ENCODE data around the gene PPP1R26.

DNA sequence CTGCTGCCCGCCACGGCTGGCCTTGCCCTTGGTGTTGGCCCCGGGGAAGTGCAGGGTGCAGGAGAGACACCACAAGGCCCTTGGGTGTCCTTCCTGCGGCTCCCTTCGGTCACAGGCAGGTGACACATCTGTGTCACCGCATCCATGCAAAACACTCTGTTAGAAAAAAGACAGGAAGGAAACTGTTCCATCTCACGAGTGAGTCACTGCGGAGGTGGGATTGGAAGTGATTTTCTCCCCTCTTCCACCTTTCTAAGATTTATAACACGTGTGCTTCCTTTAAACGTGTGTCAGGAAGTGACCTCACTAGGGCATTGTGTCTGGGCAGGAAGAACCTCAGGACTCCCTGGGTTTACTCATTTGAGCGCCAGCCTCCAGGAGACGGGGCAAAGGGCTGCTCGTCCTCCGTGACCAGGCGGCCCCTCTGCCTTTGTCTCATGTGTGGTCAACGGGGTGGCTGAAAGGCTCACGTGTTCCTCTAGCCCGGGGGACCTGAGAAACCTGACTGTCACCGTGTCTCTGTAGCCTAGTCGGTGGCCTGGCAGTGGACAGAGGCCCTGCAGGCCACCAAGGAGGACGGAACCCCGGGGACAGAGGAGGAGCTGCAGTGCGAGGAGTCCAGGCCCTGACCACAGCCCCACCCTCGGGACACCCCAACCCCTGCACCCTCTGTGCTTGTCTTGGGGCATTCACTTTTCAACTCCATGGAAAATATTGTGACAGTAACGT lies 36.7 kb downstream of the PPP1R26 start:
- TF ChIP-seq CEBPB (IDR thresholded peaks at IDR 0.05; ENCODE audit: low read depth, low read length) (no peak), POLR2A (IDR thresholded peaks at IDR 0.05; ENCODE audit: low read depth, low read length) (no peak), CHD1 (IDR thresholded peaks at IDR 0.05; ENCODE audit: low read depth, low read length) (no peak), MAFK (IDR thresholded peaks at IDR 0.05; ENCODE audit: low read depth, low read length) (no peak)
- TF ChIP-seq, protein P1, sequence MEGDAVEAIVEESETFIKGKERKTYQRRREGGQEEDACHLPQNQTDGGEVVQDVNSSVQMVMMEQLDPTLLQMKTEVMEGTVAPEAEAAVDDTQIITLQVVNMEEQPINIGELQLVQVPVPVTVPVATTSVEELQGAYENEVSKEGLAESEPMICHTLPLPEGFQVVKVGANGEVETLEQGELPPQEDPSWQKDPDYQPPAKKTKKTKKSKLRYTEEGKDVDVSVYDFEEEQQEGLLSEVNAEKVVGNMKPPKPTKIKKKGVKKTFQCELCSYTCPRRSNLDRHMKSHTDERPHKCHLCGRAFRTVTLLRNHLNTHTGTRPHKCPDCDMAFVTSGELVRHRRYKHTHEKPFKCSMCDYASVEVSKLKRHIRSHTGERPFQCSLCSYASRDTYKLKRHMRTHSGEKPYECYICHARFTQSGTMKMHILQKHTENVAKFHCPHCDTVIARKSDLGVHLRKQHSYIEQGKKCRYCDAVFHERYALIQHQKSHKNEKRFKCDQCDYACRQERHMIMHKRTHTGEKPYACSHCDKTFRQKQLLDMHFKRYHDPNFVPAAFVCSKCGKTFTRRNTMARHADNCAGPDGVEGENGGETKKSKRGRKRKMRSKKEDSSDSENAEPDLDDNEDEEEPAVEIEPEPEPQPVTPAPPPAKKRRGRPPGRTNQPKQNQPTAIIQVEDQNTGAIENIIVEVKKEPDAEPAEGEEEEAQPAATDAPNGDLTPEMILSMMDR (conservative IDR thresholded peaks at IDR 0.05; ENCODE audit: low read depth, low read length): no peak
- TF ChIP-seq, protein P2, sequence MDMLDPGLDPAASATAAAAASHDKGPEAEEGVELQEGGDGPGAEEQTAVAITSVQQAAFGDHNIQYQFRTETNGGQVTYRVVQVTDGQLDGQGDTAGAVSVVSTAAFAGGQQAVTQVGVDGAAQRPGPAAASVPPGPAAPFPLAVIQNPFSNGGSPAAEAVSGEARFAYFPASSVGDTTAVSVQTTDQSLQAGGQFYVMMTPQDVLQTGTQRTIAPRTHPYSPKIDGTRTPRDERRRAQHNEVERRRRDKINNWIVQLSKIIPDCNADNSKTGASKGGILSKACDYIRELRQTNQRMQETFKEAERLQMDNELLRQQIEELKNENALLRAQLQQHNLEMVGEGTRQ (IDR thresholded peaks at IDR 0.05; ENCODE audit: low read depth, low read length): no peak
